ENCODE measurements around the gene C1orf159.

GRCh38 chr1:1146026-1146425 lies 30.1 kb upstream of the C1orf159 start:
- no peak for TF ChIP-seq CTCF (IDR thresholded peaks at IDR 0.05)
- no peak for TF ChIP-seq POLR2A (IDR thresholded peaks at IDR 0.05)

Data from right lobe of liver (tissue), 4 donors.